SK-N-SH (cell line): ENCODE results near the gene ACP4. TPM values are rescaled to one million over a fixed set of nuclear protein-coding genes. Genes with fewer than 3 reads are reported as not detected.

Source experiments
- CTCF ChIA-PET: fragments of 300-600, 350-600 bp; formaldehyde crosslinking; extraction: SDS; loops from one replicate; lab custom pipeline; 2021; lab: Yijun Ruan, JAX
- POLR2A ChIA-PET: fragments of 350-600 bp; sonication (Branson Sonifier 250); formaldehyde crosslinking; extraction: SDS; loops from one replicate; lab custom pipeline; 2020; ENCODE audit warnings: antibody characterized with exemption, inconsistent platforms; lab: Yijun Ruan, JAX
- DNase-seq: peaks from one replicate; pipeline ENCODE4 v3.0.0; 2012
- H2AFZ ChIP-seq: fragments of 200-600 bp; sonication (generic); 2 replicates; pipeline ENCODE4 v1.8.1; 2016; ENCODE audit warnings: antibody characterized with exemption, mild to moderate bottlenecking, low read depth
- H3F3A ChIP-seq: fragments of 200-600 bp; sonication (generic); replicated peaks from 2 replicates; pipeline ENCODE3; 2016; ENCODE audit warnings: antibody characterized with exemption, mild to moderate bottlenecking; ENCODE audit not compliant: insufficient read depth
- H3K27ac ChIP-seq, 2 experiments: fragments of 200-500 bp in 1 of 2; fragments of 200-600 bp in 1 of 2; sonication (Bioruptor generic) in 1 of 2; sonication (generic), shearing (Covaris generic) in 1 of 2; 2 replicates each; pipeline versions ENCODE4 v1.5.1 to v1.6.1; 2014 to 2016; ENCODE audit warnings: low read depth in 2 of 2, inconsistent platforms in 1 of 2, low read length in 1 of 2, mild to moderate bottlenecking in 1 of 2, mixed read lengths in 1 of 2
- H3K27me3 ChIP-seq: fragments of 200-600 bp; sonication (generic), shearing (Covaris generic); 2 replicates; pipeline ENCODE4 v1.6.1; 2016; ENCODE audit warnings: mixed run types; ENCODE audit not compliant: insufficient read depth
- H3K36me3 ChIP-seq, 2 experiments: fragments of 200-500 bp in 1 of 2; fragments of 200-600 bp in 1 of 2; sonication (Bioruptor generic) in 1 of 2; sonication (generic) in 1 of 2; replicated peaks in 1 of 2; 2 replicates each; pipeline versions ENCODE3 to v1.5.1; 2014 to 2016; ENCODE audit warnings: low read length in 1 of 2, mild to moderate bottlenecking in 1 of 2; ENCODE audit not compliant: insufficient read depth in 2 of 2, control insufficient read depth in 1 of 2
- H3K4me1 ChIP-seq, 2 experiments: fragments of 200-500 bp in 1 of 2; fragments of 200-600 bp in 1 of 2; sonication (Bioruptor generic) in 1 of 2; sonication (generic), shearing (Covaris generic) in 1 of 2; 2 replicates each; pipeline versions ENCODE4 v1.5.1 to v1.6.1; 2014 to 2016; ENCODE audit warnings: low read depth in 1 of 2, low read length in 1 of 2, mixed run types in 1 of 2; ENCODE audit not compliant: insufficient read depth in 2 of 2, control insufficient read depth in 1 of 2
- H3K4me2 ChIP-seq: fragments of 200-600 bp; sonication (generic), shearing (Covaris generic); 2 replicates; pipeline ENCODE4 v1.6.1; 2017; ENCODE audit warnings: mixed run types
- H3K4me3 ChIP-seq, 2 experiments: fragments of 200-500 bp in 1 of 2; fragments of 200-600 bp in 1 of 2; sonication (Bioruptor generic) in 1 of 2; sonication (generic), shearing (Covaris generic) in 1 of 2; 2 replicates each; pipeline versions ENCODE4 v1.5.1 to v1.8.1; 2014 to 2016; ENCODE audit warnings: low read depth in 2 of 2, inconsistent platforms in 1 of 2, low read length in 1 of 2, mild to moderate bottlenecking in 1 of 2, mixed read lengths in 1 of 2, moderate library complexity in 1 of 2
- H3K79me2 ChIP-seq: fragments of 200-600 bp; sonication (generic); 2 replicates; pipeline ENCODE4 v1.8.1; 2017; ENCODE audit warnings: mild to moderate bottlenecking; ENCODE audit not compliant: insufficient read depth
- H3K9ac ChIP-seq: fragments of 200-600 bp; sonication (generic); 2 replicates; pipeline ENCODE4 v1.6.1; 2017; ENCODE audit warnings: mixed run types
- H3K9me2 ChIP-seq: fragments of 200-600 bp; sonication (generic); 2 replicates; pipeline ENCODE4 v1.6.1; 2017; ENCODE audit warnings: mixed run types
- H3K9me3 ChIP-seq: fragments of 200-600 bp; sonication (generic); 2 replicates; pipeline ENCODE4 v1.6.1; 2017; ENCODE audit warnings: mixed run types, mild to moderate bottlenecking, moderate library complexity
- H4K20me1 ChIP-seq: fragments of 200-600 bp; sonication (generic); 2 replicates; pipeline ENCODE4 v1.6.1; 2017; ENCODE audit warnings: mild to moderate bottlenecking, mixed run types; ENCODE audit not compliant: insufficient read depth
- CHD2 ChIP-seq: fragments of 150-350 bp; IDR thresholded peaks from 2 replicates; pipeline ENCODE4 v1.6.1; 2018; ENCODE audit warnings: low read length; ENCODE audit not compliant: partially characterized antibody
- EZH2phosphoT487 ChIP-seq: fragments of 200-600 bp; sonication (generic); IDR thresholded peaks from 2 replicates; pipeline ENCODE4 v1.6.1; 2017; ENCODE audit warnings: low read depth, mixed run types, mild to moderate bottlenecking, antibody characterized with exemption, moderate library complexity, borderline replicate concordance
- FOXM1 ChIP-seq: IDR thresholded peaks from 2 replicates; pipeline ENCODE4 v1.4.0; 2012; ENCODE audit warnings: low read depth, mild to moderate bottlenecking
- JUND ChIP-seq: IDR thresholded peaks from 2 replicates; pipeline ENCODE4 v1.4.0; 2012
- MEF2A ChIP-seq: IDR thresholded peaks from 2 replicates; pipeline ENCODE4 v1.4.0; 2012; ENCODE audit warnings: low read depth, borderline replicate concordance
- NFIC ChIP-seq: IDR thresholded peaks from 2 replicates; pipeline ENCODE4 v1.4.0; 2012; ENCODE audit warnings: borderline replicate concordance
- RCOR1 ChIP-seq: fragments of 150-350 bp; IDR thresholded peaks from 2 replicates; pipeline ENCODE4 v1.6.1; 2017; ENCODE audit warnings: antibody characterized with exemption, low read length
- RXRA ChIP-seq: IDR thresholded peaks from 2 replicates; pipeline ENCODE4 v1.4.0; 2012; ENCODE audit warnings: low read depth, mild to moderate bottlenecking, borderline replicate concordance
- SMC3 ChIP-seq: IDR thresholded peaks from 2 replicates; pipeline ENCODE4 v1.6.1; 2012; ENCODE audit warnings: low read depth, low read length, improper control_type of control experiment
- YY1 ChIP-seq: IDR thresholded peaks from 2 replicates; pipeline ENCODE4 v1.4.0; 2012; ENCODE audit warnings: low read depth, mild to moderate bottlenecking
- WGBS: methylation state at CpG from one replicate; pipeline ENCODE4 v1.1.6; 2017; ENCODE audit warnings: low lambda C conversion rate; 5-methylcytosine and 5-hydroxymethylcytosine counted together
- polyA plus RNA-seq, 3 experiments: library from polyadenylated mRNA; depleted of rRNA; stranded (reverse); fragments of >200 nt; gene quantifications; 2 replicates each; pipeline ENCODE4 v1.2.3, GENCODE V29; 2012
- TF ChIP-seq, protein P1 (sequence below): IDR thresholded peaks from 2 replicates; pipeline ENCODE4 v1.4.0; 2012; ENCODE audit warnings: low read depth, borderline replicate concordance
- TF ChIP-seq, protein P2 (sequence below): fragments of 150-350 bp; IDR thresholded peaks from 2 replicates; pipeline ENCODE4 v1.6.1; 2017; ENCODE audit warnings: antibody characterized with exemption, low read length, low read depth, borderline replicate concordance
- TF ChIP-seq, protein P3 (sequence below): IDR thresholded peaks from 2 replicates; pipeline ENCODE4 v1.4.0; 2012; ENCODE audit warnings: low read depth

The ACP4 gene
- polyA plus RNA-seq, 1 of the 3 experiments (the other 2 are of a cell fraction) = not detected

DNA sequence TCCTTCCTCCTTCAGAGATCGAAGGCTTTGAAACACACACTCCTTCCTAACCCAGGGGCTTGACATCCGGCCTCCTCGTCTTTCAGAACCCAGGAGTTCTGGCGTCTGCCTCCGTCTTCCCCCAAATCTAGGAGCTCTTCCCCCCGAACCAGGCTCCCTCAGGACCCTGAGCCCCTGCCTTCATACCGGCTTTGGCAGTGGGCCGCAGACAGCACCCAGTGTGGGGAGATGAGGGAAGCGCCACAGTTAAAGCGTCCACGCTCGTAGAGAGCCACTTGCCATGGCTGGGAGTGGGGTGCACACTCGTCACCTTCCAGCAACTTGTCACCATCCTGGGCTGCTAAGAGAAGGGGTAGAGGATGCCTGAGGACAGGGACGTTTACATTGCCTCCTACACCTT is 37.3 kb downstream of the ACP4 start (continued):
- TF ChIP-seq, protein P1, sequence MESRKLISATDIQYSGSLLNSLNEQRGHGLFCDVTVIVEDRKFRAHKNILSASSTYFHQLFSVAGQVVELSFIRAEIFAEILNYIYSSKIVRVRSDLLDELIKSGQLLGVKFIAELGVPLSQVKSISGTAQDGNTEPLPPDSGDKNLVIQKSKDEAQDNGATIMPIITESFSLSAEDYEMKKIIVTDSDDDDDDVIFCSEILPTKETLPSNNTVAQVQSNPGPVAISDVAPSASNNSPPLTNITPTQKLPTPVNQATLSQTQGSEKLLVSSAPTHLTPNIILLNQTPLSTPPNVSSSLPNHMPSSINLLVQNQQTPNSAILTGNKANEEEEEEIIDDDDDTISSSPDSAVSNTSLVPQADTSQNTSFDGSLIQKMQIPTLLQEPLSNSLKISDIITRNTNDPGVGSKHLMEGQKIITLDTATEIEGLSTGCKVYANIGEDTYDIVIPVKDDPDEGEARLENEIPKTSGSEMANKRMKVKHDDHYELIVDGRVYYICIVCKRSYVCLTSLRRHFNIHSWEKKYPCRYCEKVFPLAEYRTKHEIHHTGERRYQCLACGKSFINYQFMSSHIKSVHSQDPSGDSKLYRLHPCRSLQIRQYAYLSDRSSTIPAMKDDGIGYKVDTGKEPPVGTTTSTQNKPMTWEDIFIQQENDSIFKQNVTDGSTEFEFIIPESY = no peak
- TF ChIP-seq RXRA = no peak
- TF ChIP-seq JUND = no peak
- TF ChIP-seq, protein P2, sequence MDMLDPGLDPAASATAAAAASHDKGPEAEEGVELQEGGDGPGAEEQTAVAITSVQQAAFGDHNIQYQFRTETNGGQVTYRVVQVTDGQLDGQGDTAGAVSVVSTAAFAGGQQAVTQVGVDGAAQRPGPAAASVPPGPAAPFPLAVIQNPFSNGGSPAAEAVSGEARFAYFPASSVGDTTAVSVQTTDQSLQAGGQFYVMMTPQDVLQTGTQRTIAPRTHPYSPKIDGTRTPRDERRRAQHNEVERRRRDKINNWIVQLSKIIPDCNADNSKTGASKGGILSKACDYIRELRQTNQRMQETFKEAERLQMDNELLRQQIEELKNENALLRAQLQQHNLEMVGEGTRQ = no peak
- no peak for TF ChIP-seq FOXM1
- TF ChIP-seq, protein P3, sequence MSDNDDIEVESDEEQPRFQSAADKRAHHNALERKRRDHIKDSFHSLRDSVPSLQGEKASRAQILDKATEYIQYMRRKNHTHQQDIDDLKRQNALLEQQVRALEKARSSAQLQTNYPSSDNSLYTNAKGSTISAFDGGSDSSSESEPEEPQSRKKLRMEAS = no peak
- no peak for TF ChIP-seq MEF2A

DNA sequence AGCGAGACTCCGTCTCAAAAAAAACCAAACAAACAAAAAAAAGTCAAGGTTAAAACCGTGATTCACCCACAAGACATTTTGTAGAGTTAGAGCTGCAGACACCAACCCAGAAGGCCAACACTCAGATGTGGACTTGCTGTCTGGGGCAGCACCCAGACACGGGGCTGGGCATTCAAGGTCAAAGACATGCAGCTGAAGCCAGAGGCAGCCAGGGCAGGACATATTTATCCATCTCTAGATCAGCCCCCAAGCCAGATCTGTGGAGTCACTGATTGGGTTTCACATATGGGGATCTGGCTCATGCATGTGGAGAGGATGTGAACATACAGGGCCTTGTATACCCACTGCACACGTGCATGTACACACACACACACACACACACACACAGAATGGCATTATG is 39.6 kb downstream of the ACP4 start:
- Histone ChIP-seq H3K4me2 (no peak overlapping the region), H3K27me3 (peaks cover under 1% of the 10 kb centered on the region; the same call in 1 of the 2 replicates), H3K9ac (no peak overlapping the region), H3K4me1 (no peaks in the 10 kb centered on the region), H4K20me1 (no peaks in the 10 kb centered on the region), H3K79me2 (no peaks in the 10 kb centered on the region), H3F3A (no peaks in the 10 kb centered on the region), H3K4me3 (no peak overlapping the region), H3K36me3 (no peaks in the 10 kb centered on the region), H3K9me3 (no peaks in the 10 kb centered on the region), H3K27ac (no peak overlapping the region), H3K9me2 (no peaks in the 10 kb centered on the region), H2AFZ (no peak overlapping the region)
- POLR2A ChIA-PET = no interaction called here
- DNase-seq = peak; percentile 70
- TF ChIP-seq CHD2 (no peak), EZH2phosphoT487 (no peak), YY1 (no peak), NFIC (no peak), RCOR1 (no peak), SMC3 (no peak)
- TF ChIP-seq, protein P1 = no peak
- CTCF ChIA-PET = no interaction called here
- 48% methylated on average over 4 of the region's 5 CpGs for WGBS
